AG09319 (cell line): ENCODE measurements around the gene C20orf202.

Source experiments
- DNase-seq: peaks from one replicate; pipeline ENCODE4 v3.0.0-alpha.2; 2010; ENCODE audit warnings: low read depth; ENCODE audit errors: extremely low read depth
- TF ChIP-seq, protein P1 (sequence below): IDR thresholded peaks from 2 replicates; pipeline ENCODE4 v1.5.1; 2011; ENCODE audit warnings: low read depth, mild to moderate bottlenecking, inconsistent platforms, low read length, moderate library complexity

The C20orf202 gene

DNA sequence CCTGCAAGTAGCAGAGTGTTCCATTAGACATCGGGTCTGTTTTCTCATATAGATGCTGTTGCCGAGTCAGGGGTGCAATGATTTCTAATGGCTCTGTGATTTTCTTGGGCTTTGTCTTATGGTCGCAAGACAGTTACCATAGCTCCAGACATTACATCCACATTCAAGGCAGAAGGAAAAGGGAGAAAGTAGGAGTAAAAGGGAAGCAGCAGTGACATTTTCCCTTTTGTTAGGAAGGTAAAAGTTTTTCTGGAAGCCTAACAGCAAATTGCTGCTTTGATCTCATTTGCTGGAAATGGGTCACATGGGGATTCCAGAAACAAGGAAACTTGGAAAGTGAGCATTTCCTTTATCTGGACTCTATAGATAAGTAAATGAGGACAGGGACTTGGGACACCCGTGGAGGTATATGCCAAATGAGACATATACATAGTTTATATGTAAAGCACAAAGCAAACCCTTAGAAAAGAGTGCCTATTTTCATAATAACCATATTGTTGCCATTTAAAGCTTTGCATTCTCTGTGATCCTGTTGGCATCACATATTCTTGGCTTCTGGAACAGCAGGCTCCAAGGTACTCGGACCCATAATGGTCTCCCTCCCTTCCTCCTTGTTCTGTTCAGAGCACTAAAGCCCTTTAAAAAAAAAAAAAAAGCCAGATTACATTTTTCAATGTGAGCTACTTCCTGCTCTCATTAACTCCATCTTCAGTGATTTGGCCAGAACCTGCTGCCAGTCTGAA is at the start of gene C20orf202:
C20orf202 (plus strand) TSS at position 693 of the 743 bp plus-strand sequence. CDS start 132 bp downstream, outside the sequence.
- no peak for DNase-seq

DNA sequence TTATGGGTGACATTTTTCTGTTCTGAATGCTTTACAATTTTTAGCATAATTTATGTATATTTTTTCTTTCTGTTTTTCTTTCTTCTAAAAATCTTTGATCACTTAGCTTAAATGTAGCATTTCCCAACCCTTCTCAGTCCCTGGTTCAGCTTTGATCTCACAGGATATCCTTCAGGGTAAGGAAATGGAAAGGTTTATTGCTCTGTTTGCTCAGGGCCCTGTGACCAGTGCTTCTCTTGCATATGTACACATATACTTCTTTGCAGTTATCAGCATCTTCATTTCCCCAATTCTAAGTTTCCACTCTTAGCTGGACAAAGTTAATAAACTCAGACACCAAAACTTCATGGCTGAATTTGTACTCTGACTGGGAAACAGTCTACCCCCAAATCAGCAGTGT is 49.0 kb upstream of the C20orf202 start:
- TF ChIP-seq, protein P1, sequence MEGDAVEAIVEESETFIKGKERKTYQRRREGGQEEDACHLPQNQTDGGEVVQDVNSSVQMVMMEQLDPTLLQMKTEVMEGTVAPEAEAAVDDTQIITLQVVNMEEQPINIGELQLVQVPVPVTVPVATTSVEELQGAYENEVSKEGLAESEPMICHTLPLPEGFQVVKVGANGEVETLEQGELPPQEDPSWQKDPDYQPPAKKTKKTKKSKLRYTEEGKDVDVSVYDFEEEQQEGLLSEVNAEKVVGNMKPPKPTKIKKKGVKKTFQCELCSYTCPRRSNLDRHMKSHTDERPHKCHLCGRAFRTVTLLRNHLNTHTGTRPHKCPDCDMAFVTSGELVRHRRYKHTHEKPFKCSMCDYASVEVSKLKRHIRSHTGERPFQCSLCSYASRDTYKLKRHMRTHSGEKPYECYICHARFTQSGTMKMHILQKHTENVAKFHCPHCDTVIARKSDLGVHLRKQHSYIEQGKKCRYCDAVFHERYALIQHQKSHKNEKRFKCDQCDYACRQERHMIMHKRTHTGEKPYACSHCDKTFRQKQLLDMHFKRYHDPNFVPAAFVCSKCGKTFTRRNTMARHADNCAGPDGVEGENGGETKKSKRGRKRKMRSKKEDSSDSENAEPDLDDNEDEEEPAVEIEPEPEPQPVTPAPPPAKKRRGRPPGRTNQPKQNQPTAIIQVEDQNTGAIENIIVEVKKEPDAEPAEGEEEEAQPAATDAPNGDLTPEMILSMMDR: no peak

More for the DNA sequence above, at the start of gene C20orf202:
- TF ChIP-seq, protein P1: no peak

DNA sequence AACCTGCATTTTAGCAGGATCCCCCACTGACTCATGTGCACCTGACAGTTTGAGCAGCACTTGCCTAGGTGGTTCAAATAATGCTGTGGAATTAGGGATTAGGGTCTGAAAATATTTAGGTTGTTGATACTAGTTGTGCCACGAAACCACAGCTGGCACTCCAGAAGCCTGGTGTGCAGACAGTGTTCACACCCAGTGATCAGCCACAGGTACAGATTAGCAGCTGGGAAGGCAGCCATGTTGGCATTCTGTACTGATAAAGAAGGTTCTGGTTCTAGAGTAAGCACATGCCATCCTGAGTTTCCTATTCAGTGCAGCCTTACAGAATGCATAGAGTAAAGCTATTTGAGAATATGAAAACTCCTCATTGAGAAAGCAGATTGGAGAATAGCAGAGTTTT is 48.6 kb upstream of the C20orf202 start:
- DNase-seq: no peak

More for the DNA sequence above, 49.0 kb upstream of the C20orf202 start:
- DNase-seq: no peak

DNA sequence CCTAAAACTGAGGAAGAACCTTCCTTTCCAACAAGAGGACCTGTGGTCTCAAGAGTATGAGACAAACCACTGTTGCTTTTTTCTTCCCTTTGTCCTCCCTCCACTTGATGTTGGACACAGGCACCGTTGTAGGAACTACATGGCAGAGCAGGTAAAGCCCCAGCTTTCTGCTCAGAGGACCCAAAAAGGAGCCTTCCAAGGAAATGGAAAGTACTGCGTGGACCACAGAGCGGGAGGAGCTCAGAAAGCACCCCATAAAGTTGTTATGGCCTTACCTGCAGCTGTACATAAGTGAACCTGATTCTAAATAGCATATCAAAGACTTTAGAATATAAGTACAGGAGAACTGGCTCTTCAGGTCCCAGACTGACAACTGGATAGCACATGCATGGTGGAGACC is 47.9 kb upstream of the C20orf202 start:
- TF ChIP-seq, protein P1: no peak
- DNase-seq: no peak

More for the DNA sequence above, 48.6 kb upstream of the C20orf202 start:
- TF ChIP-seq, protein P1: no peak

DNA sequence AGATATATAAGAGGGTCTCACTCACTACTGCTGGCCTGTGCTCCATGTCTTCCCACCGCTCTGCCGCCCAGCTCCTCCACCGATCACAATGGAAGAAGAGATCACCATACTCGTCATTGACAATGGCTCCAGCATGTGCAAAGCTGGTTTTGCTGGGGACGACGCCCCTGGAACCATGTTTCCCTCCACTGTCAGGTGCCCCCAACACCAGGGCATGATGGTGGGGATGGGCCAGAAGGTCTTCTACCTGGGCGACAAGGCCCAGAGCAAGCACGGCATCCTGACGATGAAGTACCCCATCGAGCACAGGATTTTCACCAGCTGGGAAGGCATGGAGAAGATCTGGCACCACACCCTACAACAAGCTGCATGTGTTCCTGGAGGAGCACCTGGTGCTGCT is 42.8 kb upstream of the C20orf202 start:
- DNase-seq: no peak
- TF ChIP-seq, protein P1: no peak

DNA sequence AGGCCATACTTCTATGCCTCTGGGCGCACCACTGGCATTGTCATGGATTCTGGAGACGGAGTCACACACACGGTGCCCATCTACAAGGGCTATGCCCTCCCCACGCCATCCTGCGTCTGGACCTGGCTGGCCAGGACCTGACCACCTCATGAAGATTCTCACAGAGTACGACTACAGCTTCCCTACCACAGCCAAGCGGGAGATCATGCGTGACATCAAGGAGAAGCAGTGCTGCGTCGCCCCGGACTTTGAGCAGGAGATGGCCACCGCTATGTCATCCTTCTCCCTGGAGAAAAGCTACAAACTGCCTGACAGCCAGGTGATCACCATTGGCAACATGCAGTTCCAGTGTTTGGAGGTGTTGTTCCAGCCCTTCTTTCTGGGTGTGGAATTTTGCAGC is 42.3 kb upstream of the C20orf202 start:
- no peak for DNase-seq
- TF ChIP-seq, protein P1: no peak

DNA sequence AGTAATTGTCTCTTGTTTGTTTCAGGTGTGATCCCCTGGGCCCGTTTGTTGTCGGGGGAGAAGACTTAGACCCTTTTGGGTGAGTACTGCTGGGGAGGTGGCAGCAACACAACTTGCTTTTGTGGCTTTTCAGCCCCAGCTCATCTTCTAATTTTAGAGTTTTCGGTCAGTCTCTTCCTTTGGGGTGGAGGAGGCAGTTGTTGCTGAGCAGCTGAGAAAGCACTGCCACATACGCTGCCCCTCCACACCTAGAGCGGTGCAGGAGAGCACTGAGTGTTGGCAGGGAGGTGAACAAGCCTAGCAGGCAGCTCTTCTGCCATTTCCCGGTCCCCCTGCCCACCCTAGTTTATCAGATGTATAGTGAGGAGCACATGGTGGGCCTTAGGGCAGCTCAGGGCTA is 40.1 kb upstream of the C20orf202 start:
- no peak for DNase-seq
- TF ChIP-seq, protein P1: no peak
